ENCODE measurements around the gene CCR5.

Gene CCR5

GRCh38 chr3:46409739-46410489 is 39.2 kb downstream of the CCR5 start:
- DNase-seq: no peak

DNA sequence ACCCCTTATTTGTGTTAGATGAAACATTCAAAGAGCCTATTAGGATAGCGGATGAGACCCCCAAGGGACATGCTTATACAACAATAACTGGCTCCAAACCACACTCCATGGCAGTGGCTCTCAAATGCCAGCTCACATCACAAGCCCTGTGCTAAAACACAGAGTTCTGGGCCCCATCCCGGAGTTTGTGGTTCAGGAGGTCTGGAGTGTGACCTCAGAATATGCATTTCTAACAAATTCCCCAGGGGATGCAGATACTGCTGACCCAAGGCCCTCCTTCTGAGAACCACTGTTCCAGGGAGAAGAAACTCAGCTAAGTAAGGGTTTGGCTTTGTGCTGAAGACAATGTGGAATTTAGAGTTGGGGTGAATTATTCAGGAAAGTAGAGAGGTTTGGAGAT is 39.9 kb downstream of the CCR5 start:
- DNase-seq: no peak

DNA sequence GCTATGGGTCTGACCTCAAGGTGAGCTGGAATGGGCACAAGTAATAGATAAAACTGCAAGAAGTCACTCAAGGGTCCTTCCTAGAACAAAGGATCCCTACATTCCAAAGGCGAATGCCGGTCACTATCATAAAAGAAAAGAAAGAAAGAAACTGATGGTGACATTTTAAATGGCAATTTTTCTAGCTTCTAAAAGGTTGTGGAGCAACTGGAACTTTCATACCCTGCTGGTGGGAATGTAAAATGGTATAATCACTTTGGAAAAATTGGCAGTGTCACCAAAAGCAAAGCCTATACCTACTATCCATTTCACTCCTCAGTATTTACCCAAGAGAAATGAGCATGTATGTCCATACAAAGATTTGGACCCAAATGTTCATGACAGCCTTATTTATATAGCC is 40.5 kb downstream of the CCR5 start:
- DNase-seq: no peak

DNA sequence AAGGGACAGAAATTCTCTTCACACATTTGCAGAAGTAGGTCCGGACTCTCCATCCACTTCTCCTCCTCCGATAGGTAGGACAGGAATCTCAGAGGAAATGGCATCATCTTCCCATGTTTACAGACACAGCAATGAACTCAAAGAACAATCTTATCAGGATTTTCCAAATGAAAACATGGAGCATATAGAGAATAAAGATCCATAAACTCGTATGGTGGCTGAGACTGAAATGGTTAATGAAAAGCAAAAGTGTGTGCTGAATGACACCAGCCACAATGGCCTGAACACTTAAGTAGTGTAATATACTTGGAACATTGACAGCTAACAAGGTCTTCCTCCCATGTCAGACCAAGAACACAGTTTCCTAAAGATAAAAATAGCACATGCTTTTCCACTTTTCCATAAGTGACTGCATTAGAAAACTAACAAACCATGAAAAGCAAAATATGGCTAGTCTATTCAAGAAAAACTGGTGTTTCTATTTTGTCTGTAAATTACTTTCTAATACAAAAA is 42.1 kb downstream of the CCR5 start:
- DNase-seq: no peak

DNA sequence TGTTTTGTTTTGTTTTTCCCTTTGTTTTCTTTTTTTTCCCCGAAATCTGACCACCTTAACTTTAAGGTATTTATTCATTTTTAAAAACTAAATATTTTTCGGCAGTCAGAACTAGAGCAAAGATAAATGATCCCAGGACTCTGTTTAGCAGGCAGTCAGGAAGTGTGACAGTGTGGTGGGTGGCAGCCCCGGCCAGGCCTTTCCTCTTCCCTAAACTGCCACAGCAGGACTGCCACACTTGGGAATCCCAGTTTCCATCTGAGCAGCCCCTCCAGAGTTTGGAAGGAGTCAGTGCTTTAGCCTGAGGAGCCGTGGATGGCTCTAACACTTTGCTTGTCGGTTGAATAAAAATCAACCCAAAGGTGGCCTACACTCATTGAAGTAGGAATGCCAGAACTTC is 43.2 kb downstream of the CCR5 start:
- no peak for DNase-seq

DNA sequence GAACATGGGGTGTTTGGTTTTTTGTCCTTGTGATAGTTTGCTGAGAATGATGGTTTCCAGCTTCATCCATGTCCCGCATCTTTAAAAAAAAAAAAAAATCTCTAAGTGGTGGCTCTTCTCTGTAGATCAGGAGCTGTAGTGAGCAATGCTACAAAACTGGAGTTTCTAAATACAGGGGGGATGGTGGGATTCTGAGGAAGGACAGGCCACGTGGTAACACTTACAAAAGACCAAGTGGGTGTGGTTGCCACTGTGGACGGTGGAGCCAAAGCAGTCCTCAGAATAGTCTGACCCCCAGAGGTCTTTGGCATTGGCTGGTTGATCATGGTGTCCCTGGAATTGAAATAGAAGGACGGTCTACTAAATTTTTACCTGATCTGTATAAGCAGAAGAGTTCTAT is 44.0 kb downstream of the CCR5 start:
- no peak for DNase-seq

DNA sequence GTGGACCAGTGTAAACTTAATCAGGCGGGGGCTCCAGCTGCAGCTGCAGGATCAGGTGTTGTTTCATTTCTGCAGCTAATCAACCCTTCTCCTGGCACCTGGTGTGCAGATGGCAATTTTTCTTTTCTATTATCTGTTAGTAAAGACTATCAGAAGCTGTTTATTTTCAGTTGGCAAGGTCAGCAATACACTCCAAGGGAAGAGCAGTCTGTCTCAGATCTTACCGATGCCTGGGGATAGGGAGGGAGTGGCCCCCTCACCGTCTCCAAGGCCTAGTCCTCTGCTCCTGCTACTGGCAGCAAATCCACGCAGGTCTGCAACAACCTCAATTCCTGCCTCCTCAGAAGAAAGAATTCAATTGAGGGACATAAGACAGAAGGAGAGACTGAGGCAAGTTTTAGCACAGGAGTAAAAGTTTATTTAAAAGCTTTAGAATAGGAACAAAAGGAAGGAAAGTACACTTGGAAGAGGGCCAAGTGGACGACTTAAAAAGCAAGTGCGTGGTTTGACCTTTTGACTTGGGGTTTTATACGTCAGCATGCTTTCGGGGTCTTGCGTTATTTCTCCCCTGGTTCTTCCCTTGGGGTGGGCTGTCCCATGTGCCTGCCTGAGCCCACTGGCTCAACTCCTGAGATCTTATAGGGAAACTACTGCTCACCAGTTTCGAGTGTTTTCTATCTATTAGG is 45.5 kb downstream of the CCR5 start:
- no peak for DNase-seq

DNA sequence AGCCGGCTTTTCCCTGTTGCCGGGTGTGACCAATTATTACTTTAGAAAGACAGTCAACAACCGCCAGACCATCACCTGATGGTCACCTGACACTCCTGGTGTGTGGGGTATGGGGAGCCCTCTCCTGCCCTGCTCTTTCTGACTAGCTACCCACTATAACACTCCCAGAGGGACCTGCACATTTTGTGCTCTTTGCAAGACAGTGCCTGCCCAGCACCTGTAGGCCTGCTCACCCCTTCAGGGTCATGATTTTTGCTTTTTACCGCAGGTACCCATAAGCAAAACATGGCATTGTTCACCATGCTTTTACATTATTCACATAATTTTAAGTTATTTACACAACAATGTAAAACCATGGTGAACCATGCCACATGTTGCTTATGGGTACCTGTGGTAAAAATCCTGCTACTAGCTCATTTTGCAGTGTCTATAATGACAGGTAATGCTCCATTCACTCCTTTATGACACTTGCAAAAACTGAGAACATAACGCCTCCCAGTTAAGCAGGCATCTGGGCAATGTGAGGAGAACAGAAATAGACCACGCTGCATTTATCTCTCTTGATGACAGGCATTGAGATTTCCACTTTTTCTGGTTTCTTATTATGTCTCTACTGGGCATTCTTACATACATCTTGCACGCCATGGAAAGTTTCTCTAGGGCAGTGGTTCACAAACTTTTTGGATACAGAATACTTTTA is 46.2 kb downstream of the CCR5 start:
- no peak for DNase-seq

DNA sequence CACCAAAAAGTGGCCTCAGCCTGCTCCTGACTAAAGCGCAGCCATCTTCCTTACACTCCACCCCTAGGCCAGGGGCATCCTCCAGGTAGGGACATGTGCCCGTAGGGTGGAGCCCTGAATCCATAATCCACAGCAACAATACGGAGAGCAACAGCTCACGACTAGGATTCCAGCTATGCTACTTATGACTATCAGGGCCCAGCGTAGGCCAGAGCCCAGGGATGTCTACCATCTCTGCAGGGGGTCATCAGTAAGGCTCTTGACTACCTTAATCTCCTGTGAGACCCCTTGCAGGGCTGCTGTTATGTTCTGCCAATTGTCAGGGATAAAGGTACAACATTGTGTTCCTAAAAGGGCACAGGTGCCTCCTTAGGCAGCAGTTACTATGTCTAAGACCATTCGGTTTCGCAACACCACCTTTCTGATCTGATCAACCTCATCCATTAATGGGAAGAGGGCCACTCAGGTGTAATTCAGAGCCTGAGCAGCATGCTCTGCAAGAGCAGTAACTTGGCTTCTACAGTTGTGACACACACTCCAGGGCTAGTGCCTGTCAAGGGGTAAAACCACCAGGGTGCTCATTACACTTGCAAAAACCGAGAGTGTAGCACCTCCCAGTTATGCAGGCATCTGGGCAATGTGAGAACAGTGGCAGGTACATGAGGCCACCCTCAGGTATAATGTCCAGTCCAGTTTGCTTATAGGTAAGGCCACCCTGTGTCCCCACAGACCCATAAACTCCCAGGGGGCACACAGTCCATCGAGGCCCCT is 47.3 kb downstream of the CCR5 start:
- no peak for DNase-seq

DNA sequence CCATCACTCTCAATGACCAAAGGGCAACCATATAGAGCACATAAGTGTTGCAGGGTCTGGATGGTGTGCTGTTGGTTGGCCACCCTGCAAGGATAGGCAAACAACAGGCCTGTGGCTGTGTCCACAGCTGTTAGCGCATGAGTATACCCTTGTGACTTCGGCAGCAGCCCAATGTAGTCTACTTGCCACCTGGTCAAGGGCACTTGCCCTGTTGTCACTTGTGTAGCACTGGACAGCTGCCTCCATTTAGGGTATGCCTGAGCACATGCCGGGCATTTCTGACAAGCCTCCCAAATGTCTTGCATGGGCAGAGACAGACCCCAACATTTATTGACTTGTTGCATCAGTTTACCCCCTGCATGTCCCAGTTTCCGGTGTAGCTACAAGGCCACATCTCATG is 49.1 kb downstream of the CCR5 start:
- DNase-seq: no peak

GRCh38 chr3:46420931-46421330 is 50.2 kb downstream of the CCR5 start:
- no peak for DNase-seq

- DNase-seq: no peak
Measured at GRCh38 chr3:46422617-46423016, 51.9 kb downstream of the CCR5 start.

DNA sequence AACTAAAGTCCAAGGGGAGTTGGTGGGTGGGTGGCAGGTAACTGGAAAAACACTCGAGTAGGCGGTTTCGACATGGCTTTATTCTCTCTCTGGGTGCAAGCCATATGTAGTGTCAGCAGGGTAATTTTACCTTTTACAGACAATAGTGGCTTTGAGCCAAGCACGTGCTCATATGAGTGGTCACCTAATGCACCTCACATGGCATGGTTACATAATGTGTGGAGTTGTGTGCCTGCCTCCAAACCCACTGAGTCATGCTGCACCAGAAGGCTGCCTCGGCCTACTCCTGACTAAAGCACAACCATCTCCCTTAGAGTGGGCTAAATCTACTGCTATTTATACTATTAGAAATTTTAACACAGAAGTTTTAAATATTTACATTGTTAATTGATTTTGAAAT is 52.8 kb downstream of the CCR5 start:
- no peak for DNase-seq

All from amniotic stem cell (primary cell).